Spleen (tissue), 7 donors: ENCODE data around the gene BMP5.

Experiments
- CTCF ChIP-seq, 11 experiments: fragments of 200-600 bp in 7 of 11; fragments of 450-650 bp in 4 of 11; sonication (generic) in 4 of 11; IDR thresholded peaks in 8 of 11; conservative IDR thresholded peaks in 3 of 11; 1 replicate in 7 of 11; 2 replicates in 4 of 11; pipeline versions ENCODE4 v1.4.0 to v1.8.0; 2016 to 2021; ENCODE audit warnings: antibody characterized with exemption in 11 of 11, inconsistent platforms in 4 of 11, mild to moderate bottlenecking in 1 of 11
- POLR2A ChIP-seq, 3 donors: fragments of 450-650 bp; IDR thresholded peaks; one replicate each; pipeline ENCODE4 v1.5.1; 2017; ENCODE audit warnings: antibody characterized with exemption in 3 of 3, mild to moderate bottlenecking in 1 of 3
- POLR2AphosphoS5 ChIP-seq, 3 donors: sonication (generic); formaldehyde crosslinking; IDR thresholded peaks; one replicate each; pipeline ENCODE4 v1.5.1; 2017; ENCODE audit warnings: antibody characterized with exemption in 3 of 3
- donor health status: DM: no; HTN: no; CAD: no; lungs with moderate emphysema.
- donor health status: DM: no; HTN: no; CAD: no.
- donor health status: DM: no; HTN: no; CAD: no.

GRCh38 chr6:55897346-55897745 is 22.0 kb upstream of the BMP5 start:
- TF ChIP-seq POLR2A (IDR thresholded peaks at IDR 0.05) (no peak), CTCF (IDR thresholded peaks at IDR 0.05 in 8 of 11, conservative IDR thresholded peaks at IDR 0.05 in 3 of 11) (no peak), POLR2AphosphoS5 (IDR thresholded peaks at IDR 0.05) (no peak)
